NK-92 (cell line): Measurements from ENCODE around the gene PTPRM.

Experiments
- DNase-seq: peaks from one replicate; lab custom pipeline; 2025; ENCODE audit not compliant: unreplicated experiment; lab: John Stamatoyannopoulos, UW

Gene PTPRM

GRCh38 chr18:7749510-7749981 lies 182.4 kb downstream of the PTPRM start:
- DNase-seq, result no peak

GRCh38 chr18:7750095-7750663 lies 183.1 kb downstream of the PTPRM start:
- no peak for DNase-seq

- no peak for DNase-seq
Observed at GRCh38 chr18:7750966-7751365, 183.8 kb downstream of the PTPRM start.

- no peak for DNase-seq
Observed at GRCh38 chr18:7754258-7754657, 187.1 kb downstream of the PTPRM start.

GRCh38 chr18:7754725-7755181 lies 187.6 kb downstream of the PTPRM start:
- DNase-seq, result no peak

- no peak for DNase-seq
Observed at GRCh38 chr18:7755753-7756475, 188.8 kb downstream of the PTPRM start.

GRCh38 chr18:7757175-7757574 lies 190.1 kb downstream of the PTPRM start:
- no peak for DNase-seq

- DNase-seq, result no peak
Observed at GRCh38 chr18:7758764-7759163, 191.6 kb downstream of the PTPRM start.

GRCh38 chr18:7760967-7761948 lies 194.1 kb downstream of the PTPRM start:
- no peak for DNase-seq

GRCh38 chr18:7764405-7764804 lies 197.3 kb downstream of the PTPRM start:
- no peak for DNase-seq

GRCh38 chr18:7766346-7766745 lies 199.2 kb downstream of the PTPRM start:
- no peak for DNase-seq

GRCh38 chr18:7766817-7767216 lies 199.7 kb downstream of the PTPRM start:
- no peak for DNase-seq

- DNase-seq, result no peak
Observed at GRCh38 chr18:7770908-7771307, 203.8 kb downstream of the PTPRM start.

GRCh38 chr18:7772510-7772888 lies 205.4 kb downstream of the PTPRM start:
- no peak for DNase-seq

- no peak for DNase-seq
Observed at GRCh38 chr18:7772951-7773350, 205.8 kb downstream of the PTPRM start.

- no peak for DNase-seq
Observed at GRCh38 chr18:7775128-7775527, 208.0 kb downstream of the PTPRM start.

GRCh38 chr18:7775843-7776242 lies 208.7 kb downstream of the PTPRM start:
- no peak for DNase-seq

GRCh38 chr18:7778181-7778580 lies 211.1 kb downstream of the PTPRM start:
- DNase-seq, result no peak

- no peak for DNase-seq
Observed at GRCh38 chr18:7779211-7779610, 212.1 kb downstream of the PTPRM start.

- DNase-seq, result no peak
Observed at GRCh38 chr18:7784171-7784570, 217.1 kb downstream of the PTPRM start.

GRCh38 chr18:7786569-7786968 lies 219.5 kb downstream of the PTPRM start:
- DNase-seq, result no peak

- DNase-seq, result no peak
Observed at GRCh38 chr18:7787339-7787738, 220.2 kb downstream of the PTPRM start.
